ENCODE measurements around the gene SCN5A. TPM values are rescaled to one million over a fixed set of nuclear protein-coding genes. Genes with fewer than 3 reads are reported as not detected.

The SCN5A gene
- total RNA-seq, 1 donor from 2014 or later = 0.25 TPM

GRCh38 chr3:38565339-38566214 is 83.9 kb downstream of the SCN5A start:
- DNase-seq (ENCODE audit: low spot score) = peak; percentile 73
- Mint-ChIP-seq H3K27me3 (ENCODE audit: low read depth) (no peaks in the 10 kb centered on the region), H3K27ac (ENCODE audit: unreplicated experiment) (no peak overlapping the region), H3K9me3 (ENCODE audit: low read depth) (no peaks in the 10 kb centered on the region), H3K36me3 (ENCODE audit: low read depth) (no peaks in the 10 kb centered on the region), H3K4me3 (ENCODE audit: unreplicated experiment) (no peak overlapping the region), H3K4me1 (ENCODE audit: low read depth) (peaks cover 3% of the 10 kb centered on the region)
- TF ChIP-seq CTCF (IDR thresholded peaks at IDR 0.05) = no peak

- Mint-ChIP-seq H3K27ac (ENCODE audit: unreplicated experiment) (no peak overlapping the region), H3K4me1 (ENCODE audit: low read depth) (peaks cover 3% of the 10 kb centered on the region), H3K9me3 (ENCODE audit: low read depth) (no peaks in the 10 kb centered on the region), H3K4me3 (ENCODE audit: unreplicated experiment) (no peak overlapping the region), H3K36me3 (ENCODE audit: low read depth) (no peaks in the 10 kb centered on the region), H3K27me3 (ENCODE audit: low read depth) (no peaks in the 10 kb centered on the region)
- DNase-seq (ENCODE audit: low spot score) = peak; percentile 82
- TF ChIP-seq CTCF (IDR thresholded peaks at IDR 0.05) = no peak
Measured at GRCh38 chr3:38564631-38565338, 84.7 kb downstream of the SCN5A start.

GRCh38 chr3:38563886-38564270 is 85.6 kb downstream of the SCN5A start:
- Mint-ChIP-seq H3K27me3 (ENCODE audit: low read depth) (no peaks in the 10 kb centered on the region), H3K4me3 (ENCODE audit: unreplicated experiment) (no peak overlapping the region), H3K27ac (ENCODE audit: unreplicated experiment) (no peak overlapping the region), H3K36me3 (ENCODE audit: low read depth) (no peaks in the 10 kb centered on the region), H3K9me3 (ENCODE audit: low read depth) (no peaks in the 10 kb centered on the region), H3K4me1 (ENCODE audit: low read depth) (no peaks in the 10 kb centered on the region)
- TF ChIP-seq CTCF (IDR thresholded peaks at IDR 0.05) = no peak
- DNase-seq (ENCODE audit: low spot score) = peak; percentile 33

- Mint-ChIP-seq H3K9me3 (ENCODE audit: low read depth) (no peaks in the 10 kb centered on the region), H3K27ac (ENCODE audit: unreplicated experiment) (no peak overlapping the region), H3K27me3 (ENCODE audit: low read depth) (no peaks in the 10 kb centered on the region), H3K4me3 (ENCODE audit: unreplicated experiment) (no peak overlapping the region), H3K36me3 (ENCODE audit: low read depth) (no peaks in the 10 kb centered on the region), H3K4me1 (ENCODE audit: low read depth) (no peaks in the 10 kb centered on the region)
- no peak for TF ChIP-seq CTCF (IDR thresholded peaks at IDR 0.05)
- peak; percentile 60 for DNase-seq (ENCODE audit: low spot score)
Measured at GRCh38 chr3:38563070-38563885, 86.2 kb downstream of the SCN5A start.

- Mint-ChIP-seq H3K4me3 (ENCODE audit: unreplicated experiment) (no peak overlapping the region), H3K36me3 (ENCODE audit: low read depth) (no peaks in the 10 kb centered on the region), H3K4me1 (ENCODE audit: low read depth) (no peaks in the 10 kb centered on the region), H3K9me3 (ENCODE audit: low read depth) (peaks cover 3% of the 10 kb centered on the region), H3K27me3 (ENCODE audit: low read depth) (no peaks in the 10 kb centered on the region), H3K27ac (ENCODE audit: unreplicated experiment) (no peak overlapping the region)
- DNase-seq (ENCODE audit: low spot score) = peak; percentile 52
- no peak for TF ChIP-seq CTCF (IDR thresholded peaks at IDR 0.05)
Measured at GRCh38 chr3:38562467-38562925, 87.0 kb downstream of the SCN5A start.

All from chondrocyte (in vitro differentiated cells).